RWPE1 (cell line): ENCODE measurements around the gene SCAMP5.

ENCODE experiments used
- CTCF ChIA-PET: fragments of 350-600 bp; sonication (Branson Sonifier 250); formaldehyde crosslinking; extraction: SDS; loops from one replicate; lab custom pipeline; 2021; lab: Yijun Ruan, JAX
- POLR2A ChIA-PET: fragments of 400-600 bp; formaldehyde crosslinking; extraction: SDS; loops from one replicate; lab custom pipeline; 2020; ENCODE audit warnings: antibody characterized with exemption; ENCODE audit not compliant: low non-redundant PET; lab: Yijun Ruan, JAX
- DNase-seq: peaks from one replicate; pipeline ENCODE4 v3.0.0; 2012; ENCODE audit warnings: low spot score
- H3K27ac ChIP-seq: fragments of 450-650 bp; 2 replicates; pipeline ENCODE4 v1.5.1; 2017
- TF ChIP-seq, protein P1 (sequence below): fragments of 450-650 bp; conservative IDR thresholded peaks from 2 replicates; pipeline ENCODE4 v1.5.1; 2017; ENCODE audit warnings: low read depth, mild to moderate bottlenecking

Gene SCAMP5

DNA sequence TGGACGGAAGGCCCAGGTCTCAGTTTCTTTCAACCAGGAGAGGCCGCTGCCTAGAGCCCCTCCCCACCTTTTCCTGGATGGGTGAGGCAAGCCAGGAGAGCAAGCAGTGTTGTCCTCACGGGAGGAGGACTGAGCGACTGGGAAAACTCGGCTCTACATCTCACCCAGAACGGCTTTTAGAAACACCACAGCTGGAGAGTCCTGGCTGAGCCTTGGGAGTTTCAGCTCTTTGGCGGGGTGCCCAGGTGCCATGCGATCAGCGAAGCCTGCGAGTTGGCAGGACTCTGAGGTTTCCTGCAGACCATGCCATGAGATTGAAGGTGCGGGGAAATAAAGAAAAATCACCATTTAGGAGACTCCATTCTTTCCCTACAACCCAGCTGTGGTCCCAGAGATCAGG is 54.0 kb downstream of the SCAMP5 start:
- TF ChIP-seq, protein P1, sequence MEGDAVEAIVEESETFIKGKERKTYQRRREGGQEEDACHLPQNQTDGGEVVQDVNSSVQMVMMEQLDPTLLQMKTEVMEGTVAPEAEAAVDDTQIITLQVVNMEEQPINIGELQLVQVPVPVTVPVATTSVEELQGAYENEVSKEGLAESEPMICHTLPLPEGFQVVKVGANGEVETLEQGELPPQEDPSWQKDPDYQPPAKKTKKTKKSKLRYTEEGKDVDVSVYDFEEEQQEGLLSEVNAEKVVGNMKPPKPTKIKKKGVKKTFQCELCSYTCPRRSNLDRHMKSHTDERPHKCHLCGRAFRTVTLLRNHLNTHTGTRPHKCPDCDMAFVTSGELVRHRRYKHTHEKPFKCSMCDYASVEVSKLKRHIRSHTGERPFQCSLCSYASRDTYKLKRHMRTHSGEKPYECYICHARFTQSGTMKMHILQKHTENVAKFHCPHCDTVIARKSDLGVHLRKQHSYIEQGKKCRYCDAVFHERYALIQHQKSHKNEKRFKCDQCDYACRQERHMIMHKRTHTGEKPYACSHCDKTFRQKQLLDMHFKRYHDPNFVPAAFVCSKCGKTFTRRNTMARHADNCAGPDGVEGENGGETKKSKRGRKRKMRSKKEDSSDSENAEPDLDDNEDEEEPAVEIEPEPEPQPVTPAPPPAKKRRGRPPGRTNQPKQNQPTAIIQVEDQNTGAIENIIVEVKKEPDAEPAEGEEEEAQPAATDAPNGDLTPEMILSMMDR = no peak
- POLR2A ChIA-PET = no interaction called here
- CTCF ChIA-PET = no interaction called here

DNA sequence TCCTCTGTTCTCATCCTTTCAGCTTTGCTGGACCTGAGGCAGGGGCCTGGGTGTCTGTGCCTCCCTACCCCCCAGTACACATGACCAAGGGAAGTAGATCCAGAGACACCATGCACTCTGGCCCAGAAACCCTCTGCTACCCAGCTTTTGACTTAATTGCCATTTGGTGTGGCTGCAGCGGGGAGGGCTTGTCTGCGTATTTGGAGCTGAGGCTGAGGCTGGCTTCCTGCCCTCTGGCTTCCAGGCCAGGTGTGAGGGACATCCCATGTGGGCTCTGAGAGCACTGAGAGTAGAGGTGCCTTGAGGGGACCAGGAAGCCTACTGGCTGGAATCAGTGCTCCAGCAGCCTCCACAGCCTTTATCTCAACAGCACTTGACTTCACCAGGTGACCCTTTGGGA is 54.9 kb downstream of the SCAMP5 start:
- no peak overlapping the region for H3K27ac ChIP-seq
- ChIA-PET CTCF (no interaction called here), POLR2A (no interaction called here)
- DNase-seq = no peak
- TF ChIP-seq, protein P1 = no peak

More for the DNA sequence above, 54.0 kb downstream of the SCAMP5 start:
- no peak for DNase-seq
- no peak overlapping the region for H3K27ac ChIP-seq

DNA sequence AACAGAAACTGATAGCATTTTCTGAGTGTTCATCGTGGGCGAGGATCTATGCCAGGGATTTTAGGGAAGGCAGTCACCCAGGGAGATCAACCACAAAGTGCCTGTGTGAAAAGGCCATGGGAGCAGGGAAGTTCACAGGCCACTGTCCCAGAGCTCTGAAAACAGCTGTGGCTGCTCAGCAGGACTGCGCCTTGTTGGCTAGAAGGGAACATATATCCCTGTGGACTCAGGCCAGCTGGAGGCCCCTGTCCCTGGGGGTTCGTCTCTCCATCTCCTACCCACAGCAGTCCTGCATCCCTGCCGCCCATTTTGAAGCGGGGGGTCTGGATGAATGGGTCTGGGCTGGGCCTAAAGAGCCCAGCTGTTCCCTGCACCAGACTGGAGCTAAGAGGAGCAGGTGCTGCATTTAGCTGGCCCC is 55.8 kb downstream of the SCAMP5 start:
- TF ChIP-seq, protein P1 = no peak
- no peak overlapping the region for H3K27ac ChIP-seq
- POLR2A ChIA-PET = no interaction called here
- CTCF ChIA-PET = interaction anchor here (1.0 kb wide), 1 partner anchor 15 kb away, joined by 3 read pairs; no protein-coding TSS in a partner anchor
- no peak for DNase-seq

DNA sequence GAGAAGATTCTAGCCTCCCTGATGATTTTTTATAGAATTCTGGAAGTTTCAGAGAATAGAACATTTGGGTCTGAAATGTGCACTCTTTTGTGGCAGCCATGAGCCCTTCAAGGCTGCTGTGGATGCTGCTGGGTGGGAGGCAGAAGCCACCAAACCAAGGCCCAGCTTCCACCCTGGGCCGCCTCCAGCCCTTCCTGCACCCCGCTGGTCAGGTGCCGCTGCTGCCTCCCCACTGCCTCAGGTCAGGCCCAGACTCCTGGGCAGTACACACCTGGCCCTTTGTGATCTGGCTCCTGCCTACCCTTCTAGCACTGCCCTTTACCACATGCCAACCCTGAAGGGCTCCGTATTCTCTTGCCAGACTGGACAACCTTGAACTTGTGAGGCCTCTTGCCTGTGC is 56.3 kb downstream of the SCAMP5 start:
- TF ChIP-seq, protein P1 = no peak
- POLR2A ChIA-PET = no interaction called here
- H3K27ac ChIP-seq = no peak overlapping the region
- no peak for DNase-seq
- CTCF ChIA-PET = interaction anchor here (1.0 kb wide), 1 partner anchor 14 kb away, joined by 3 read pairs; no protein-coding TSS in a partner anchor

DNA sequence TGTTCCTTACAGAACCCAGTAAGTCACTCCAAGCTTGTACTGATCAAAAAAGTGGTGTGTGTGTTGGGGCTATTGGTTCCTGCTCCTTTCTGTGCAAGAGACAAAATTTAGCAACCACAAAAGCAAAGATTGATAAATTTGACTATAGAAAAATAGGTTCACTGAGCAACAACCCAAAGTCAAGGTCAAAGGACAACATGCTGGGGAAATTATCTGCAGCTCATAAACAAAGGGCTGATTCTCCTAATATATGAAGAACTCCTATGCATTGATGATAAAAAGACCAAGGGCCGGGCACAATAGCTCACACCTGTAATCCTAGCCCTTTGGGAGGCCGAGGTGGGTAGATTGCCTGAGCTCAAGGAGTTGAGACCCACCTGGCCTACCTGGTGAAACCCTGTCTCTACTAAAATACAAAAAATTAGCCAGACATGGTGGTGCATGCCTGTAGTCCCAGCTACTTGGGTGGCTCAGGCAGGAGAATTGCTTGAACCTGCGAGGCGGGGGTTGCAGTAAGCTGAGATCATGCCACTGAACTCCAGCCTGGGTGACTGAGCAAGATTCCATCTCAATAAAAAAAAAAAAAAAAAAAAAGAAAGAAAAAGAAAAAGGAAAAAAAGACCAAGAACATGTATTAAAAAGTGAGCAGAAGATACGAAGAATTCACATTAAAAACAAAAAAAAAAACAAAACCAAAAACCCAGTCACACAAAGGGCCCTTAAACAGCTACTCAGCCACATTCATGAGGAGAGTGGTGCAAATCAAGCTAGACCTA is 57.8 kb downstream of the SCAMP5 start:
- TF ChIP-seq, protein P1 = no peak
- no peak for DNase-seq
- CTCF ChIA-PET = no interaction called here
- POLR2A ChIA-PET = interaction anchor here (0.7 kb wide), 1 partner anchor 1131 kb away, joined by 5 read pairs; no protein-coding TSS in a partner anchor
- no peak overlapping the region for H3K27ac ChIP-seq

DNA sequence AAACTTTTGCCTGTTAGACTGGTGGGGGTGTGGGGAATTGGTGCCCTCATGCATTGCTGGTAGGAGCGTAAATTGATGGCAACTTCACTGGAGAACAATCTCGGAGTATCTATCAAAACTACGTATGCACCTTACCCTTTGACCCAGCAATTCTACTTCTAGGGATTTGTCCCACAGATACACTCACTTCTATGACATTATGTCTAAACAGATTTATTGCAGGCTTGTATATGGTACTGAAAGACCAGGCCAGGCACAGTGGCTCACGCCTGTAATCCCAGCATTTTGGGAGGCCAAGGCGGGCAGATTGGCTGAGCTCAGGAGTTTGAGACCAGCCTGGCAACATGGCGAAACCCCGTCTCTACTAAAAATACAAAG is 58.4 kb downstream of the SCAMP5 start:
- POLR2A ChIA-PET = interaction anchor here (0.7 kb wide), 1 partner anchor 1132 kb away, joined by 5 read pairs; no protein-coding TSS in a partner anchor
- no peak overlapping the region for H3K27ac ChIP-seq

More for the DNA sequence above, 58.4 kb downstream of the SCAMP5 start:
- CTCF ChIA-PET = no interaction called here
- TF ChIP-seq, protein P1 = no peak
- no peak for DNase-seq
